ENCODE measurements around the gene OCLN.

- TF ChIP-seq POLR2AphosphoS5 (IDR thresholded peaks at IDR 0.05) (no peak), CTCF (IDR thresholded peaks at IDR 0.05) (no peak), POLR2A (IDR thresholded peaks at IDR 0.05) (no peak)
Observed at GRCh38 chr5:69492923-69493395, 369 bp downstream of the OCLN start.

All from gastroesophageal sphincter (tissue), 3 donors.